ENCODE results near the gene HEY2.

DNA sequence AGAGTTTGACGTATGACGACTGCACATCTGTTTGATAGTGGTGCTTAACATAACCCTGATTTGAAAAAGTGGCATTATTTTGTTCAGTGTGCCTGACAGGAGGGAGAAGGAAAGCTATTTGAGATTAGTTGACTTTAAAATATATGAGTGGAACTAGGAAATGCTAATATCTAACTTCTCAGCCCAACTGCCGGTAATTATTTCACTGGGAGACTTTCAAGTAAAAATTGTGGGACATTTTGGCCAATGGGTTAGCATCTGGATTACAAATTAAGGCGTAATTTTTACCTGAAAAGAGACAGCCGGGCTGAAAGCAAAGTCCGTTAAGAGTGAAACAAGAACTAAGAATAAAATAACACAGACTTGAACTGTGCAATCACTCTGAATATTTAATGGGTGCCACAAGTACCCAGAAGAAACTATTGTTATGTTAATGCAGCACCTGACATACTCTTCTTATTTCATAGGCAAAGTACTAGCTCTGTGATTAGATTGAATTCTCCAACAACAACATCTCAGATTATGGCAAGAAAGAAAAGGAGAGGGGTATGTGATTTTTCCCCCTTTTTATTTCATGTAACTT, 2.0 kb downstream of the HEY2 start:
- TF ChIP-seq, protein P1, sequence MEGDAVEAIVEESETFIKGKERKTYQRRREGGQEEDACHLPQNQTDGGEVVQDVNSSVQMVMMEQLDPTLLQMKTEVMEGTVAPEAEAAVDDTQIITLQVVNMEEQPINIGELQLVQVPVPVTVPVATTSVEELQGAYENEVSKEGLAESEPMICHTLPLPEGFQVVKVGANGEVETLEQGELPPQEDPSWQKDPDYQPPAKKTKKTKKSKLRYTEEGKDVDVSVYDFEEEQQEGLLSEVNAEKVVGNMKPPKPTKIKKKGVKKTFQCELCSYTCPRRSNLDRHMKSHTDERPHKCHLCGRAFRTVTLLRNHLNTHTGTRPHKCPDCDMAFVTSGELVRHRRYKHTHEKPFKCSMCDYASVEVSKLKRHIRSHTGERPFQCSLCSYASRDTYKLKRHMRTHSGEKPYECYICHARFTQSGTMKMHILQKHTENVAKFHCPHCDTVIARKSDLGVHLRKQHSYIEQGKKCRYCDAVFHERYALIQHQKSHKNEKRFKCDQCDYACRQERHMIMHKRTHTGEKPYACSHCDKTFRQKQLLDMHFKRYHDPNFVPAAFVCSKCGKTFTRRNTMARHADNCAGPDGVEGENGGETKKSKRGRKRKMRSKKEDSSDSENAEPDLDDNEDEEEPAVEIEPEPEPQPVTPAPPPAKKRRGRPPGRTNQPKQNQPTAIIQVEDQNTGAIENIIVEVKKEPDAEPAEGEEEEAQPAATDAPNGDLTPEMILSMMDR (IDR thresholded peaks at IDR 0.05; ENCODE audit: control extremely low read depth in 1 of 3, insufficient read depth in 1 of 3, low read depth in 1 of 3, low read length in 3 of 3), result no peak
- no peak for TF ChIP-seq POLR2A (IDR thresholded peaks at IDR 0.05; ENCODE audit: control extremely low read depth in 1 of 2, low read depth in 2 of 2, low read length in 2 of 2)

All from H1 (cell line).